Measurements from ENCODE around the gene MYRF. TPM values are rescaled to one million over a fixed set of nuclear protein-coding genes. Genes with fewer than 3 reads are reported as not detected.

MYRF gene
- total and polyA plus RNA-seq, 2 of the 13 experiments (the other 11 are each of a cell fraction or from before 2014, with no cell fraction given): 10.2 to 25.9 TPM

- in situ Hi-C loops (cut with HindIII; ENCODE audit: extremely low pct_ligation_motif_present, low pct_unique_long_range_greater_than_20kb): no loop called here
- POLR2A ChIA-PET: no interaction called here
- Histone ChIP-seq H3K4me2 (ENCODE audit: low read depth, low read length) (no peak overlapping the region), H3K9me3 (ENCODE audit: low read length) (no peaks in the 10 kb centered on the region), H3K4me1 (ENCODE audit: insufficient read depth, low read length) (peaks cover 45% of the 10 kb centered on the region), H3K27me3 (ENCODE audit: control insufficient read depth in 1 of 2, insufficient read depth in 2 of 2, low read length in 2 of 2) (no peaks in the 10 kb centered on the region; a peak in 1 of 5 replicates), H3K9ac (ENCODE audit: insufficient read depth, low read depth, low read length) (no peak overlapping the region), H2AFZ (ENCODE audit: low read length) (no peak overlapping the region), H4K20me1 (ENCODE audit: insufficient read depth, low read length) (no peaks in the 10 kb centered on the region), H3K4me3 (replicated peaks in 1 of 3; ENCODE audit: insufficient read depth in 1 of 3, low read depth in 2 of 3, low read length in 3 of 3) (no peak overlapping the region), H3K79me2 (ENCODE audit: insufficient read depth, low read length) (no peaks in the 10 kb centered on the region), H3K27ac (ENCODE audit: extremely low read length, insufficient read depth, low read length) (no peak overlapping the region), H3K36me3 (replicated peaks in 1 of 2; ENCODE audit: control insufficient read depth in 1 of 2, insufficient read depth in 2 of 2, low read length in 2 of 2) (peaks cover 13 to 18% of the 10 kb centered on the region in 2 experiments; a peak in 4 of 5 replicates)
- ATAC-seq: no peak
- intact Hi-C loops (cut with micrococcal nuclease; ENCODE audit: unreplicated experiment): no loop called here
- BruUV-seq (replicated peaks): no TSS peak
- no peak for TF ChIP-seq TOE1 (CRISPR knock-in tag; IDR thresholded peaks at IDR 0.05)
- peak; percentile 50; the same call in 1 of the 2 replicates for TF ChIP-seq ZNF629 (CRISPR knock-in tag; conservative IDR thresholded peaks at IDR 0.05)
- TF ChIP-seq, protein P1, sequence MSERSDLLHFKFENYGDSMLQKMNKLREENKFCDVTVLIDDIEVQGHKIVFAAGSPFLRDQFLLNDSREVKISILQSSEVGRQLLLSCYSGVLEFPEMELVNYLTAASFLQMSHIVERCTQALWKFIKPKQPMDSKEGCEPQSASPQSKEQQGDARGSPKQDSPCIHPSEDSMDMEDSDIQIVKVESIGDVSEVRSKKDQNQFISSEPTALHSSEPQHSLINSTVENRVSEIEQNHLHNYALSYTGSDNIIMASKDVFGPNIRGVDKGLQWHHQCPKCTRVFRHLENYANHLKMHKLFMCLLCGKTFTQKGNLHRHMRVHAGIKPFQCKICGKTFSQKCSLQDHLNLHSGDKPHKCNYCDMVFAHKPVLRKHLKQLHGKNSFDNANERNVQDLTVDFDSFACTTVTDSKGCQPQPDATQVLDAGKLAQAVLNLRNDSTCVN (CRISPR knock-in tag; IDR thresholded peaks at IDR 0.05; ENCODE audit: borderline replicate concordance): no peak
- no peak for TF ChIP-seq ZKSCAN1 (IDR thresholded peaks at IDR 0.05; ENCODE audit: low read length)
- TF ChIP-seq ZNF557 (CRISPR knock-in tag; IDR thresholded peaks at IDR 0.05): no peak
- TF ChIP-seq SMARCE1 (IDR thresholded peaks at IDR 0.05; ENCODE audit: borderline replicate concordance): no peak
- TF ChIP-seq, protein P2, sequence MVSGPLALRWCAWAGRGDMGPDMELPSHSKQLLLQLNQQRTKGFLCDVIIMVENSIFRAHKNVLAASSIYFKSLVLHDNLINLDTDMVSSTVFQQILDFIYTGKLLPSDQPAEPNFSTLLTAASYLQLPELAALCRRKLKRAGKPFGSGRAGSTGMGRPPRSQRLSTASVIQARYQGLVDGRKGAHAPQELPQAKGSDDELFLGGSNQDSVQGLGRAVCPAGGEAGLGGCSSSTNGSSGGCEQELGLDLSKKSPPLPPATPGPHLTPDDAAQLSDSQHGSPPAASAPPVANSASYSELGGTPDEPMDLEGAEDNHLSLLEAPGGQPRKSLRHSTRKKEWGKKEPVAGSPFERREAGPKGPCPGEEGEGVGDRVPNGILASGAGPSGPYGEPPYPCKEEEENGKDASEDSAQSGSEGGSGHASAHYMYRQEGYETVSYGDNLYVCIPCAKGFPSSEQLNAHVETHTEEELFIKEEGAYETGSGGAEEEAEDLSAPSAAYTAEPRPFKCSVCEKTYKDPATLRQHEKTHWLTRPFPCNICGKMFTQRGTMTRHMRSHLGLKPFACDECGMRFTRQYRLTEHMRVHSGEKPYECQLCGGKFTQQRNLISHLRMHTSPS (CRISPR knock-in tag; IDR thresholded peaks at IDR 0.05; ENCODE audit: low read depth): no peak
- no peak for TF ChIP-seq CTCF (CRISPR knock-in tag; IDR thresholded peaks at IDR 0.05)
- no peak for DNase-seq (ENCODE audit: low spot score)
- over 99% methylated on average over 9 of the region's 10 CpGs for WGBS (ENCODE audit: low lambda C conversion rate)
- CTCF ChIA-PET (ENCODE audit: low intra/inter-chr PET ratio, low total read pairs): no interaction called here
- FAIRE-seq: no peak
Measured at GRCh38 chr11:61773356-61773755, 20.9 kb downstream of the MYRF start.

All from HepG2 (cell line).